GM13976 (cell line): ENCODE data around the gene SLC4A1AP.

Source experiments
- DNase-seq: peaks from one replicate; pipeline ENCODE4 v3.0.0; 2012; ENCODE audit warnings: low spot score
- CTCF ChIP-seq: IDR thresholded peaks from 2 replicates; pipeline ENCODE4 v1.5.1; 2012; ENCODE audit warnings: borderline replicate concordance, mild to moderate bottlenecking; ENCODE audit not compliant: insufficient read depth; ENCODE audit errors: extremely low read depth, missing control alignments, control extremely low read depth
- in situ Hi-C: fragments of 300-500 bp; cut with MboI; formaldehyde crosslinking; loops from one replicate; pipeline ENCODE4 v1.12.0; 2022; ENCODE audit warnings: low sequenced_read_pairs, mixed read lengths, inconsistent platforms; ENCODE audit not compliant: unreplicated experiment

Gene SLC4A1AP

GRCh38 chr2:27652341-27652740 lies 11.3 kb upstream of the SLC4A1AP start:
- DNase-seq: no peak
- in situ Hi-C loops: no loop called here
- no peak for TF ChIP-seq CTCF

- no peak for DNase-seq
- in situ Hi-C loops: no loop called here
- no peak for TF ChIP-seq CTCF
These were observed 10.9 kb upstream of the SLC4A1AP start for GRCh38 chr2:27652790-27653189.

- DNase-seq: no peak
- in situ Hi-C loops: no loop called here
- TF ChIP-seq CTCF: no peak
These were observed 10.3 kb upstream of the SLC4A1AP start for GRCh38 chr2:27653397-27653796.

GRCh38 chr2:27655155-27655951 lies 8.3 kb upstream of the SLC4A1AP start:
- in situ Hi-C loops: no loop called here
- DNase-seq: no peak
- no peak for TF ChIP-seq CTCF

GRCh38 chr2:27661371-27661770 lies 2.3 kb upstream of the SLC4A1AP start:
- in situ Hi-C loops: no loop called here

GRCh38 chr2:27664154-27664574 lies 475 bp downstream of the SLC4A1AP start:
- no peak for DNase-seq
- TF ChIP-seq CTCF: no peak
- in situ Hi-C loops: no loop called here

More at GRCh38 chr2:27661371-27661770, 2.3 kb upstream of the SLC4A1AP start:
- DNase-seq: no peak
- no peak for TF ChIP-seq CTCF
